Measurements from ENCODE around the gene TAAR2.

Gene TAAR2

GRCh38 chr6:132567566-132567965, 56.5 kb downstream of the TAAR2 start:
- Histone ChIP-seq H4K20me1 (ENCODE audit: insufficient read depth, low read length) (no peaks in the 10 kb centered on the region), H3K4me3 (ENCODE audit: low read length) (no peak overlapping the region), H3K4me1 (ENCODE audit: low read length) (no peaks in the 10 kb centered on the region), H3K27me3 (ENCODE audit: low read depth, low read length) (0 out of 2 replicates have a peak, but pooled peaks cover 10% of the 10 kb centered on the region), H3K36me3 (replicated peaks; ENCODE audit: low read depth, low read length) (no peaks in the 10 kb centered on the region), H3K27ac (ENCODE audit: low read length) (no peak overlapping the region), H3K9ac (ENCODE audit: low read length) (no peak overlapping the region), H3K79me2 (ENCODE audit: low read length) (no peaks in the 10 kb centered on the region), H3K4me2 (ENCODE audit: low read length) (no peak overlapping the region), H2AFZ (ENCODE audit: low read depth, low read length) (no peak overlapping the region), H3K9me3 (ENCODE audit: insufficient read depth, low read length) (no peaks in the 10 kb centered on the region)
- TF ChIP-seq CTCF (IDR thresholded peaks at IDR 0.05; ENCODE audit: low read depth, low read length) (no peak), EZH2phosphoT487 (IDR thresholded peaks at IDR 0.05; ENCODE audit: low read depth) (no peak)
